IgD-negative memory B cell (primary cell): ENCODE results near the gene PADI2. TPM values are rescaled to one million over a fixed set of nuclear protein-coding genes. Genes with fewer than 3 reads are reported as not detected.
A peak's percentile ranks its signal among the peaks of the same experiment; 100 is the strongest.

Experiments
- H3K27ac Mint-ChIP-seq, 3 donors: one replicate each; pipeline ENCODE4 v1.8.0; 2020 to 2022; ENCODE audit warnings: mild to moderate bottlenecking in 3 of 3, mixed read lengths in 3 of 3, moderate library complexity in 1 of 3
- H3K27me3 Mint-ChIP-seq: one replicate; pipeline ENCODE4 v1.8.0; 2021; ENCODE audit warnings: mixed read lengths
- H3K36me3 Mint-ChIP-seq: one replicate; pipeline ENCODE4 v1.8.0; 2020; ENCODE audit warnings: mild to moderate bottlenecking, mixed read lengths
- H3K4me1 Mint-ChIP-seq, 3 donors: one replicate each; pipeline ENCODE4 v1.8.0; 2020 to 2022; ENCODE audit warnings: mixed read lengths in 3 of 3, mild to moderate bottlenecking in 1 of 3
- H3K4me3 Mint-ChIP-seq, 4 donors: one replicate each; pipeline ENCODE4 v1.8.0; 2020 to 2022; ENCODE audit warnings: mild to moderate bottlenecking in 4 of 4, mixed read lengths in 4 of 4, moderate library complexity in 3 of 4
- H3K9me3 Mint-ChIP-seq, 3 donors: one replicate each; pipeline ENCODE4 v1.8.0; 2020 to 2021; ENCODE audit warnings: mixed read lengths in 3 of 3, mild to moderate bottlenecking in 1 of 3
- polyA plus RNA-seq: library from polyadenylated mRNA; unstranded; fragments of 300-500 nt; fragmentation: Illumina TruSeq; gene quantifications from one replicate; pipeline ENCODE4 v1.2.3, GENCODE V29; 2021

The PADI2 gene
- polyA plus RNA-seq, 1 donor from 2014 or later: 0.10 TPM

GRCh38 chr1:17053086-17053684 is 66.1 kb downstream of the PADI2 start:
- Mint-ChIP-seq H3K36me3 (no peaks in the 10 kb centered on the region), H3K27ac (peak overlapping the region; percentile 95 to 98 (median 96)), H3K27me3 (peaks cover 1% of the 10 kb centered on the region), H3K9me3 (no peaks in the 10 kb centered on the region), H3K4me3 (peak overlapping the region; percentile 99), H3K4me1 (peaks cover 16 to 25% (median 17%) of the 10 kb centered on the region in 3 donors)

DNA sequence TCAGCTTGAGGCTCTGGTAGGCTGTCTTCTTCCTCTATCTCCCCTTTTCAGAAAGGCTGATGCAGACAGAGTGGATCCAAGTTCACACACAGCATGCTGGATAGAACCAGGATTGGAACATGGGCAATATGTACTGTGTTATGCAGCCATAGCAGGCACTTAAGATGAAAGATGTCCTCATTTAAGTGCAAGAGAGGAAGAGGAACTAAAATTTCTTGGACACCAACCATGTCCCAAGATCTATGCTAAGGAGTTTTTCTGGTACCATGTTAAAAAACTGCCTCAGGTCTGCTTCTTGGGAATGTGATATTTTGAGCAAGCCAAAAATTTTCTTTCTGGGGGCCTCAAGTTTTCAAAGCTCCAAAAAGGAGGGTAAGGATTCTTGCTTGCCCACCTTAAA is 66.6 kb downstream of the PADI2 start:
- no peaks in the 10 kb centered on the region for H3K27me3 Mint-ChIP-seq
- peak overlapping the region in 1 of 3 donors; percentile 95 for H3K27ac Mint-ChIP-seq
- H3K36me3 Mint-ChIP-seq: no peaks in the 10 kb centered on the region
- peaks cover 17 to 25% (median 17%) of the 10 kb centered on the region in 3 donors for H3K4me1 Mint-ChIP-seq
- H3K9me3 Mint-ChIP-seq: no peaks in the 10 kb centered on the region
- H3K4me3 Mint-ChIP-seq: peak overlapping the region; percentile 33 to 99 (median 68)

DNA sequence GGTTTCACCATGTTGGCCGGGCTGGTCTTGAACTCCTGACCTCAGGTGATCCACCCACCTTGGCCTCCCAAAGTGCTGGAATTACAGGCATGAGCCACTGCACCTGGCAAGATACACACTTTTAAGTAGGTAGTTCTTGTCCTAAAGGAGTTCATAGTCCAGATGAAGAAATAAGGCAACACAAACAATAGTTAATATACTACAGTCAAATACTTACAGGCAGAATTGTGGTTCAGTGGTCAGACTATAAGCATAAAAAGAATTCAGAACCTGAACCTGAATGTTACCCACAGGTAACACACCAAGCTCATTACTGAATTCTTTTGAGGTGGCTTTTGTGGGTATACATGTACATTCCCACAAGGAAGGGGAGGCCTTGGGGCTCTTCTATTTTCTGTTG is 67.2 kb downstream of the PADI2 start:
- Mint-ChIP-seq H3K9me3 (no peaks in the 10 kb centered on the region), H3K27ac (peak overlapping the region in 1 of 3 donors; percentile 95), H3K4me1 (peaks cover 17 to 25% (median 17%) of the 10 kb centered on the region in 3 donors)

DNA sequence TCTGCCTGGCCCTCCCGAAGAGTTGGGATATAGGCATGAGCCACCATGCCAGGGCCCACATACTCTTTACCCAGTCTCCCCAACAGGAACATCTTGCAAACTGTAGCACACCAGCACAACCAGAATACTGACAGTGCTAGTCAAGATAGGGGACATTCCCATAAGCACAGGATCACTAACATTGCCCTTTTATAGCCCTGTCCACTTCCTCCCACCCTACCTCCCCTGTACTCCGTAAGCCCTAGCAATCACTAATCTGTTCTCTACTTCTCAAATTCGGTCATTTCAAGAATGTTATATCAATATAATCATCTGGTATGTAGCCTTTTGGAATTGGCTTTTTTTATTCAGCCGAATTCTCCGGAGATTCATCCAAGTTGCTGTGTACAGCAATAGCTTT is 71.3 kb downstream of the PADI2 start:
- Mint-ChIP-seq H3K4me1 (peaks cover 27 to 32% (median 29%) of the 10 kb centered on the region in 3 donors), H3K9me3 (no peaks in the 10 kb centered on the region), H3K36me3 (no peaks in the 10 kb centered on the region), H3K4me3 (no peak overlapping the region), H3K27ac (no peak overlapping the region), H3K27me3 (no peaks in the 10 kb centered on the region)

More for the DNA sequence above, 67.2 kb downstream of the PADI2 start:
- Mint-ChIP-seq H3K4me3 (peak overlapping the region in 2 of 4 donors; percentile 38 to 99), H3K27me3 (no peaks in the 10 kb centered on the region), H3K36me3 (no peaks in the 10 kb centered on the region)

GRCh38 chr1:17046334-17046657 is 73.0 kb downstream of the PADI2 start:
- Mint-ChIP-seq H3K27ac (peak overlapping the region in 2 of 3 donors; percentile 77 to 92), H3K27me3 (no peaks in the 10 kb centered on the region), H3K4me3 (peak overlapping the region in 2 of 4 donors; percentile 94 to 95), H3K36me3 (no peaks in the 10 kb centered on the region), H3K9me3 (no peaks in the 10 kb centered on the region), H3K4me1 (peaks cover 20 to 23% (median 23%) of the 10 kb centered on the region in 3 donors)

DNA sequence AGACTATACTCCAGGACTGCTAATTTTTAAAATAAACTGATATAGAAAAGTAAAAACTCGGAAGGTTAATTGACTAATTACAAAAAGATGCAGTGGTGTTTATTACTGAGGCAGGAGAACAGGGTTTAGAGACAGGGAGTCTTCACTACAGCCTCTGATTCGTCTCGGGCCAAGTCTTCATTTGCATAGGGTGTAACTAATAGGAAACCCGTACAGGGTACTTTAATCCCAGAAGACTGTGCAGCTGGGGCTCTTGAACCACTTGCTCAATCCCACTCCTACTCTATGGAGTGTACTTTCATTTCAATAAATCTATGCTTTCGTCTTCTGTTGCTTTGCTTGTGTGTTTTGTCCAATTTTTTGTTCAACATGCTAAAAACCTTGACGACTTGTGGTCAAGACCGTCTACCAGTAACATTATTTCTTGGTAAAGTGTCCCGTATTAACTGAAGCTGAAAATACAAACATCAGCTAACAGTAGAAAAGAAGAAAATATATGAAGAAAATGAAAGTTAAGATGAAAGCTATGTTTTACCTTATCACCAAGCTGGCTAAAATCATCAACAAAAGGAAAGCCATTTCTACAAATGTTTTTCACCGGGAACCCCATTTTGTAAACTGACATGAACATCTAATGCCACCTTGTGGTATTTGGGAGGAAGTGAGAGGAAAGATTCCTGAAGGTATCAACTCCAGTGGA is 73.5 kb downstream of the PADI2 start:
- Mint-ChIP-seq H3K4me3 (peak overlapping the region; percentile 83 to 95 (median 89)), H3K9me3 (no peaks in the 10 kb centered on the region), H3K27ac (peak overlapping the region; percentile 77 to 92 (median 90)), H3K4me1 (peaks cover 17 to 18% (median 18%) of the 10 kb centered on the region in 3 donors), H3K36me3 (no peaks in the 10 kb centered on the region), H3K27me3 (no peaks in the 10 kb centered on the region)

DNA sequence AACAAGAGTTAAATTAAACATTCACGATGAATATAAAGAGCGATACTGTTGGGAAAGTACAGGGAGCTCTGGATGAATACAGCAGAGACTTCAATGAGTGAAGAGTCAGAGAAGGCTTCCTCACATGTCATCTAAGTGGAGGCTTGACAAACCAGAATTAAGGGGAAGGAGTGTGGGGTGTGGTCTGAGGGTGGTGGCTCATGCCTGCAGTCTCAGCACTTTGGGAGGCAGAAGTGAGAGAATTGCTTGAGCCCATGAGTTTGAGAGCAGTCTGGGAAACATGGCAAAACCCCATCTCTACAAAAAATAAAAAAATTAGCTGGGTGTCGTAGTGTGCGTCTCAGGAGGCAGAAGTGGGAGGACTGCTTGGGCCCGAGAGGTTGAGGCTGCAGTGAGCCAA is 74.1 kb downstream of the PADI2 start:
- no peaks in the 10 kb centered on the region for H3K9me3 Mint-ChIP-seq
- H3K27me3 Mint-ChIP-seq: no peaks in the 10 kb centered on the region
- H3K4me1 Mint-ChIP-seq: peaks cover 16 to 17% (median 16%) of the 10 kb centered on the region in 3 donors
- H3K27ac Mint-ChIP-seq: peak overlapping the region in 2 of 3 donors; percentile 28 to 92
- no peaks in the 10 kb centered on the region for H3K36me3 Mint-ChIP-seq
- H3K4me3 Mint-ChIP-seq: peak overlapping the region in 3 of 4 donors; percentile 13 to 94 (median 74)

DNA sequence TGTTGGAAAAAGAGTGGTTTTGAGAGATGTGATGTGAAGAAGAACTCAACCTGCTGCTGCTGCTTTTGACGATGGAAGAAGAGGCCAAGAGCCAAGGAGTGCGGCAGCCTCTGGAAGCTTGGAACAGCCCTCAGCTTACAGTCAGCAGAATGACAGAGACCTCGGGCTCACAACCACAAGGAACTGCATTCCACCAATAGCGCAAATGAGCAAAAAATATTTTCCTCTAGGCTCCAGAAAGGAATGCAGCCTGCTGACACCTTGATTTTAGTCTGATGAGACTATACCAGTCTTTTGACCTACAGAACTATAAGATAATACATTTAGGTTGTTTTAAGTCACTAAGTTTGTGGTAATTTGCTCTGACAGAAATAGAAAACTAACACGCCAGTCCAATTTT is 75.6 kb downstream of the PADI2 start:
- Mint-ChIP-seq H3K27me3 (no peaks in the 10 kb centered on the region), H3K4me3 (peak overlapping the region in 1 of 4 donors; percentile 48), H3K9me3 (no peaks in the 10 kb centered on the region), H3K4me1 (peaks cover 16 to 17% (median 16%) of the 10 kb centered on the region in 3 donors), H3K27ac (no peak overlapping the region), H3K36me3 (no peaks in the 10 kb centered on the region)

GRCh38 chr1:17040135-17040534 is 79.1 kb downstream of the PADI2 start:
- H3K27ac Mint-ChIP-seq: no peak overlapping the region
- H3K27me3 Mint-ChIP-seq: no peaks in the 10 kb centered on the region
- peaks cover 4 to 12% (median 6%) of the 10 kb centered on the region in 3 donors for H3K4me1 Mint-ChIP-seq
- H3K4me3 Mint-ChIP-seq: no peak overlapping the region
- H3K9me3 Mint-ChIP-seq: no peaks in the 10 kb centered on the region
- H3K36me3 Mint-ChIP-seq: no peaks in the 10 kb centered on the region

- Mint-ChIP-seq H3K4me1 (peaks cover 0 to 8% (median 0%) of the 10 kb centered on the region in 3 donors), H3K27me3 (no peaks in the 10 kb centered on the region), H3K9me3 (no peaks in the 10 kb centered on the region), H3K27ac (no peak overlapping the region), H3K36me3 (no peaks in the 10 kb centered on the region), H3K4me3 (no peak overlapping the region)
Observed at GRCh38 chr1:17039522-17039921, 79.7 kb downstream of the PADI2 start.

DNA sequence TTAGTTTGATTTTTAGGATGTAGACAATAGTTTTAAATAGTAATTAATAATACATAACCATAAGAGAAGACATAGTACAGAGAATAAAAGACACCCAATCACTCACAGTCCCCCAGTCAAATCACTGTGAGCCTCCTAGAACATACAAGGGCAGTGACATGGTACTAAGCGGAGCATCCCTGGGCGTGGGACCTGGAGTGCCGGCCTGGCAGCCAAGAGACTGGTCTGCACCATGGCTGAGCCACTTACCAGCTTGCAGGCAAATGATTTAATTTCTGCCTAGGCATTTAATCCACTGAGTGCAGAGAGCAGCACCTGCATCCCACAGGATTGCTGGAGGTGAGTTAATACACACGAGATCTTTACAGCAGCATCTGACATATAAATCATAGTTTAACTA is 85.8 kb downstream of the PADI2 start:
- H3K9me3 Mint-ChIP-seq: no peaks in the 10 kb centered on the region
- no peak overlapping the region for H3K4me3 Mint-ChIP-seq
- H3K4me1 Mint-ChIP-seq: peaks cover 0 to 5% (median 0%) of the 10 kb centered on the region in 3 donors
- no peaks in the 10 kb centered on the region for H3K36me3 Mint-ChIP-seq
- no peaks in the 10 kb centered on the region for H3K27me3 Mint-ChIP-seq
- H3K27ac Mint-ChIP-seq: no peak overlapping the region

DNA sequence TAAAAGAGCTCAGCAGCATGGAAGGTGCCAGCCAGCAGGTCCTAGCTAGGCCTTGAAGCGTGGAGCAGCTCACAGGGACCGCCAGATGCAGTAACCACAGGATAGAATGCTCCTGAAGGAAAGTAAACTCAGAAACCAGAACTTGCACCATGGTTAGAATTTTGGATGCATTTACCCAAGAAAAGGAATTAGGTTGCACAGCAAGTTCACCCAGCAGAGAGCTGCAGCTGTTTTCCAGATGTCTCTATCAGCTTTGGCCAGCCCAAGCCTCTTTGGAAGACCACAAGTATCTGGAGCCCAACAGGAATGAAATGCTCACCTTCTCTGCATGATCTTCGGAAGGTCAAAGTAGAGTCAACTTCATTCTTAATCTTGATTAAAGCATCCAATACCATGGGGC is 86.5 kb downstream of the PADI2 start:
- Mint-ChIP-seq H3K9me3 (no peaks in the 10 kb centered on the region), H3K4me3 (no peak overlapping the region), H3K27ac (no peak overlapping the region), H3K36me3 (no peaks in the 10 kb centered on the region), H3K4me1 (no peaks in the 10 kb centered on the region), H3K27me3 (no peaks in the 10 kb centered on the region)

GRCh38 chr1:17031436-17031835 is 87.8 kb downstream of the PADI2 start:
- H3K4me3 Mint-ChIP-seq: no peak overlapping the region
- no peaks in the 10 kb centered on the region for H3K4me1 Mint-ChIP-seq
- H3K9me3 Mint-ChIP-seq: no peaks in the 10 kb centered on the region
- H3K27ac Mint-ChIP-seq: peak overlapping the region in 2 of 3 donors; percentile 8 to 16
- peaks cover 4% of the 10 kb centered on the region for H3K36me3 Mint-ChIP-seq
- no peaks in the 10 kb centered on the region for H3K27me3 Mint-ChIP-seq

GRCh38 chr1:17030206-17030605 is 89.0 kb downstream of the PADI2 start:
- H3K36me3 Mint-ChIP-seq: peaks cover 4% of the 10 kb centered on the region
- H3K4me1 Mint-ChIP-seq: no peaks in the 10 kb centered on the region
- no peak overlapping the region for H3K4me3 Mint-ChIP-seq
- H3K27me3 Mint-ChIP-seq: no peaks in the 10 kb centered on the region
- peak overlapping the region in 1 of 3 donors; percentile 31 for H3K27ac Mint-ChIP-seq
- H3K9me3 Mint-ChIP-seq: no peaks in the 10 kb centered on the region

DNA sequence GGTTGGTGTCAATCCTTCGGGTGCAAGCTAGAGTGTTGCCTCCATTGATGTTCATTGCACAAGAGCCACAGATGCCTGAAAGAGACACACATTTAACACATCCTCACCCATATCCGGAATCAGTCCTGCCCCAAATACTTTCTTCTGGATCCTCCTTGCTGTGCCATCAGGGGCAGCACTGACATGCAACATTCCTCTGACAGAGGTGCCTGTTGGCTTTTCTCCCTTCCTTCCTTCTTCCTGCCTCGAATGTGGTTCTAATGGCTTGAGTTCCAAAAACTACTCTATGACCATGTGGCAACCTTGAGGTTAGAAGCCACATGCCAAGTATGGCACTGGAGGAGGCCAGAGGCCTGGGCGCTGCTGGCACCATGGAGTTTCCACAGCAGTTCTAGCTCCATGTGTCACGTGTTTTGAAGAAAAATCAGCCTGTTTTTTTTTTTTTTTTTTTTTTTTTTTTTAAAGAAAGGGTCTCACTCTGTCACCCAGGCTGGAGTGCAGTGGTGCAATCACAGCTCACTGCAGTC is 90.5 kb downstream of the PADI2 start:
- no peak overlapping the region for H3K4me3 Mint-ChIP-seq
- H3K4me1 Mint-ChIP-seq: no peaks in the 10 kb centered on the region
- no peak overlapping the region for H3K27ac Mint-ChIP-seq
- no peaks in the 10 kb centered on the region for H3K9me3 Mint-ChIP-seq
- H3K36me3 Mint-ChIP-seq: peaks cover 4% of the 10 kb centered on the region
- H3K27me3 Mint-ChIP-seq: no peaks in the 10 kb centered on the region
